HepG2 (cell line): ENCODE data around the gene SERAC1. TPM values are rescaled to one million over a fixed set of nuclear protein-coding genes. Genes with fewer than 3 reads are reported as not detected.

ENCODE experiments used
- ATAD3A ChIP-seq: sonication (generic); formaldehyde crosslinking; IDR thresholded peaks from 2 replicates; pipeline ENCODE4 v1.4.0; 2020; ENCODE audit warnings: missing genetic modification reagents
- BCL6 ChIP-seq: IDR thresholded peaks from 2 replicates; pipeline ENCODE4 v1.6.1; 2016; ENCODE audit warnings: missing genetic modification reagents, missing compliant biosample characterization
- CSRNP1 ChIP-seq: sonication (generic); formaldehyde crosslinking; IDR thresholded peaks from 2 replicates; pipeline ENCODE4 v1.8.1; 2023; ENCODE audit warnings: mild to moderate bottlenecking, missing genetic modification reagents
- GATAD2A ChIP-seq: IDR thresholded peaks from 2 replicates; pipeline ENCODE4 v1.6.1; 2016
- GLMP ChIP-seq: sonication (generic); formaldehyde crosslinking; IDR thresholded peaks from 2 replicates; pipeline ENCODE4 v1.9.0; 2021; ENCODE audit warnings: missing genetic modification reagents, mild to moderate bottlenecking, borderline replicate concordance
- JUN ChIP-seq: sonication (generic); formaldehyde crosslinking; IDR thresholded peaks from 2 replicates; pipeline ENCODE4 v1.4.0; 2020; ENCODE audit warnings: mild to moderate bottlenecking, missing genetic modification reagents
- MAX ChIP-seq: IDR thresholded peaks from 2 replicates; pipeline ENCODE4 v1.6.1; 2012; ENCODE audit warnings: inconsistent platforms
- PHF5A ChIP-seq: IDR thresholded peaks from one replicate; pipeline ENCODE4 v1.6.1; 2018; ENCODE audit warnings: low read depth, missing genetic modification reagents; ENCODE audit not compliant: unreplicated experiment
- RXRB ChIP-seq: IDR thresholded peaks from 2 replicates; pipeline ENCODE4 v1.6.1; 2016; ENCODE audit warnings: borderline replicate concordance, missing genetic modification reagents, missing compliant biosample characterization
- STAG1 ChIP-seq: sonication (generic); formaldehyde crosslinking; IDR thresholded peaks from 2 replicates; pipeline ENCODE4 v1.4.0; 2020; ENCODE audit warnings: missing genetic modification reagents
- TBP ChIP-seq: sonication (generic); formaldehyde crosslinking; IDR thresholded peaks from 2 replicates; pipeline ENCODE4 v1.5.0; 2020; ENCODE audit warnings: missing genetic modification reagents
- TMF1 ChIP-seq: sonication (generic); formaldehyde crosslinking; IDR thresholded peaks from 2 replicates; pipeline ENCODE4 v1.8.1; 2022; ENCODE audit warnings: low read depth, missing genetic modification reagents
- XRCC5 ChIP-seq: fragments of 200-400 bp; formaldehyde crosslinking; optimal IDR thresholded peaks from 2 replicates; pipeline ENCODE3; 2017; ENCODE audit warnings: mild to moderate bottlenecking, low read length
- ZNF253 ChIP-seq: sonication (generic); formaldehyde crosslinking; IDR thresholded peaks from 2 replicates; pipeline ENCODE4 v1.8.0; 2022; ENCODE audit warnings: mild to moderate bottlenecking, missing genetic modification reagents, borderline replicate concordance
- ZNF280D ChIP-seq: sonication (generic); formaldehyde crosslinking; IDR thresholded peaks from 2 replicates; pipeline ENCODE4 v1.5.1; 2020; ENCODE audit warnings: mild to moderate bottlenecking, missing genetic modification reagents
- ZNF572 ChIP-seq: sonication (generic); formaldehyde crosslinking; IDR thresholded peaks from 2 replicates; pipeline ENCODE4 v1.5.1; 2020; ENCODE audit warnings: mild to moderate bottlenecking, missing genetic modification reagents
- ZNF670 ChIP-seq: sonication (generic); formaldehyde crosslinking; IDR thresholded peaks from 2 replicates; pipeline ENCODE4 v1.8.0; 2022; ENCODE audit warnings: mild to moderate bottlenecking, missing genetic modification reagents, borderline replicate concordance
- ZNF747 ChIP-seq: sonication (generic); formaldehyde crosslinking; IDR thresholded peaks from 2 replicates; pipeline ENCODE4 v1.8.1; 2023; ENCODE audit warnings: missing genetic modification reagents, mild to moderate bottlenecking, borderline replicate concordance
- ZNF749 ChIP-seq: sonication (generic); formaldehyde crosslinking; IDR thresholded peaks from 2 replicates; pipeline ENCODE4 v1.8.0; 2022; ENCODE audit warnings: mild to moderate bottlenecking, missing genetic modification reagents, moderate library complexity, borderline replicate concordance
- ZNF772 ChIP-seq: sonication (generic); formaldehyde crosslinking; IDR thresholded peaks from 2 replicates; pipeline ENCODE4 v1.5.0; 2020; ENCODE audit warnings: mild to moderate bottlenecking, missing genetic modification reagents
- ZNF878 ChIP-seq: sonication (generic); formaldehyde crosslinking; IDR thresholded peaks from 2 replicates; pipeline ENCODE4 v1.8.1; 2023; ENCODE audit warnings: mild to moderate bottlenecking, missing genetic modification reagents, moderate library complexity
- polyA plus RNA-seq, 8 experiments: library from polyadenylated mRNA; depleted of rRNA in 3 of 8; stranded (reverse) in 7 of 8; unstranded in 1 of 8; fragments of >200 nt; fragmentation: Illumina TruSeq in 4 of 8; extraction: Trizol in 4 of 8; gene quantifications; 2 replicates each; pipeline versions ENCODE4 v1.2.1 to v1.2.3, GENCODE V29; 2011 to 2016; ENCODE audit warnings: low read depth in 4 of 8, missing spikeins in 1 of 8, mixed read lengths in 1 of 8; ENCODE audit not compliant: insufficient read depth in 1 of 8
- total RNA-seq, 5 experiments: library from RNA; depleted of rRNA; stranded (reverse); fragments of >200 nt; fragmentation: Illumina TruSeq; extraction: Trizol; gene quantifications; 2 replicates each; pipeline ENCODE4 v1.2.3, GENCODE V29; 2016; ENCODE audit warnings: low read depth in 1 of 5

The SERAC1 gene
- total and polyA plus RNA-seq, 2 of the 13 experiments (the other 11 are each of a cell fraction or from before 2014, with no cell fraction given) = 4.5 to 8.1 TPM

GRCh38 chr6:158072083-158072721 is 95.9 kb downstream of the SERAC1 start (continued):
- no peak for TF ChIP-seq GLMP (CRISPR knock-in tag)
- TF ChIP-seq XRCC5 = peak; percentile 83
- TF ChIP-seq BCL6 = peak; percentile 29; the same call in 1 of the 2 replicates
- TF ChIP-seq TMF1 (CRISPR knock-in tag) = 0 out of 2 replicates have a peak, but pooled peaks have one; percentile 40
- TF ChIP-seq RXRB (CRISPR knock-in tag) = peak; percentile 36; the same call in 1 of the 2 replicates
- no peak for TF ChIP-seq ZNF670 (CRISPR knock-in tag)
- TF ChIP-seq GATAD2A (CRISPR knock-in tag) = peak; percentile 65; the same call in 1 of the 2 replicates
- 0 out of 2 replicates have a peak, but pooled peaks have one; percentile 39 for TF ChIP-seq ZNF772 (CRISPR knock-in tag)
- no peak for TF ChIP-seq TBP (CRISPR knock-in tag)
- TF ChIP-seq ZNF878 (CRISPR knock-in tag) = peak; percentile 48; the same call in 1 of the 2 replicates
- TF ChIP-seq CSRNP1 (CRISPR knock-in tag) = no peak
- TF ChIP-seq ZNF747 = no peak
- TF ChIP-seq ZNF749 (CRISPR knock-in tag) = 0 out of 2 replicates have a peak, but pooled peaks have one; percentile 37
- TF ChIP-seq STAG1 (CRISPR knock-in tag) = peak; percentile 98
- TF ChIP-seq ZNF253 (CRISPR knock-in tag) = no peak
- peak; percentile 55; the same call in 1 of the 2 replicates for TF ChIP-seq ZNF572 (CRISPR knock-in tag)
- TF ChIP-seq MAX = peak; percentile 46; the same call in 1 of the 2 replicates
- TF ChIP-seq PHF5A (CRISPR knock-in tag) = peak; percentile 89
- TF ChIP-seq ATAD3A (CRISPR knock-in tag) = no peak
- TF ChIP-seq ZNF280D (CRISPR knock-in tag) = no peak
- TF ChIP-seq JUN (CRISPR knock-in tag) = 0 out of 2 replicates have a peak, but pooled peaks have one; percentile 35
